ENCODE results near the gene AMIGO1. TPM values are rescaled to one million over a fixed set of nuclear protein-coding genes. Genes with fewer than 3 reads are reported as not detected.

Gene AMIGO1
- total RNA-seq, 1 donor from 2014 or later = 5.4 TPM

DNA sequence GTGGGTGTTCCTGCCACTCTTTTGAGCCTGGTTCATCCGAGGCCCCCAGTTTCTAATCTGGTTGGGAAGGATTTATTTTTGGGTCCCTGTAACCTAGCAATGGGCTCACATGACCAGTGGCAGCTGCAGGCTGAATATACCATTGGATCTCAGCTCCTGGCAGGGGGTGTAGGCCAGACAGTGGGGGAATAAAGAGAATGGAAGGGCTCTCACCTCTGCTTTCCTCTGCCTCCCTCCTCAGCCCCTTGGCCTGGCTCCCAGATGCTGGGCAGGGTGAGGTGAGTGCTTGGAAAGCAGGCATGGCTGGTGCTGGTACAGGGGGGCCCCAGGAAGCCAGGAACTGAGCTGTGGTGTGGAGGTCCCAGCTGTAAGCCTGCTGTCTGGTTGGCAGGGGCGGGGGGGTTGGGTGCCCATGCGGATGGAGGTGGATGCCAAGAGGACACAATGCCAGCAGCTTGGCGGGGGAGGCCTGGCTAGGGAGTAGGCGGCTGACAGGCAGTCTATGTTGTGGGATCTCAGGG is 26.5 kb upstream of the AMIGO1 start:
- H3K27ac Mint-ChIP-seq (ENCODE audit: unreplicated experiment) = no peak overlapping the region

DNA sequence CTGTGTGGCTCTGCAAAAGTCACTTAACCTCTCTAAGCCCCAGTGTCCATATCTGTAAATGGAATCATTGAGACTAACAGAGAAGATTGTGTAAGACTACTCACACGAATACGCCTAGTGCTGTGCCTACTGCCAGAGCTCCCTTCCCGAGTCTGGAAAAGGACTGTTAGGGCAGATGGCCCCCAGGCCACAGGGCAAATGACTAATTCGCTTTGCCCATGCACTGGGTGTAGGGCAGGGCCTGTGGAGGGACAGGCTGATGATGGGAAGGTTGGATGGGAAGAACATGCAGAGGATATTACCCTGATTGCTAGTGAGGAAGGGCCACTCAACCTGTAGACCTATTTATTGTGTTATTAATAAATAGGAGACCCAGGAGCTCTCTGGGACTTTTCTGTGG is 26.0 kb upstream of the AMIGO1 start:
- H3K9me3 Mint-ChIP-seq (ENCODE audit: unreplicated experiment) = no peaks in the 10 kb centered on the region
- TF ChIP-seq CTCF (IDR thresholded peaks at IDR 0.05) = no peak
- H3K36me3 Mint-ChIP-seq (ENCODE audit: unreplicated experiment) = no peaks in the 10 kb centered on the region
- peaks cover 16% of the 10 kb centered on the region for H3K27me3 Mint-ChIP-seq (ENCODE audit: unreplicated experiment)
- DNase-seq (ENCODE audit: extremely low spot score, unreplicated experiment) = peak; percentile 73
- no peak overlapping the region for H3K4me3 Mint-ChIP-seq (ENCODE audit: unreplicated experiment)
- no peak overlapping the region for H3K27ac Mint-ChIP-seq (ENCODE audit: unreplicated experiment)
- peaks cover 22% of the 10 kb centered on the region for H3K4me1 Mint-ChIP-seq (ENCODE audit: unreplicated experiment)

More for the DNA sequence above, 26.5 kb upstream of the AMIGO1 start:
- Mint-ChIP-seq H3K4me1 (ENCODE audit: unreplicated experiment) (peaks cover 17% of the 10 kb centered on the region), H3K9me3 (ENCODE audit: unreplicated experiment) (no peaks in the 10 kb centered on the region), H3K4me3 (ENCODE audit: unreplicated experiment) (no peak overlapping the region), H3K36me3 (ENCODE audit: unreplicated experiment) (no peaks in the 10 kb centered on the region), H3K27me3 (ENCODE audit: unreplicated experiment) (peaks cover 21% of the 10 kb centered on the region)
- TF ChIP-seq CTCF (IDR thresholded peaks at IDR 0.05) = no peak
- DNase-seq (ENCODE audit: extremely low spot score, unreplicated experiment) = peak; percentile 63

DNA sequence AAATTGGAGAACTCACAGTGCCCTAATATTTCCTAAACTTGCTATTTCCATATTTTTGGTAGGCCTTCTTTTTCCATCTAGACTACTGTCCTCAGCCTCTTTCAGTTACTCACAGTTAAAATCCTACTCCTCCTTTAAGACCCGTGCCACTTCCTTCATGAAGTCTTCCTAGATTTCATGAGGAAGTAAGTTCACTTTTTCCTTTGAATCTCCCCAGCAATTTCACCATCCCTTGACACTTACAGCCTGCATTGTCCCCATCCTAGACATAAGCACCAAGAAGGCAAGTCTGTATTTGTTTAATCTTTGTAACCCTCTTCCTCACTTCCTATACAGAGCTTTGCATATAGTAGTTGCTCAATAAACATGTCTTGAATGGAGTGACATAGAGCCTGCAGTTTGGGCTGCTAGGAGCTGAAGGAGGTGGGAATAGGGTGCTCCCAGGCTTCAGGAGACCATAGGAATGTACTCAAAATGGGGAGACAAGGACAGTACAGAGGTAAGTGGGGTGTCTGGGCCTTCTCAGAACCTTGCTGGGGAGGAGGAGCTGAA is 24.9 kb upstream of the AMIGO1 start:
- peaks cover 11% of the 10 kb centered on the region for H3K27me3 Mint-ChIP-seq (ENCODE audit: unreplicated experiment)
- H3K9me3 Mint-ChIP-seq (ENCODE audit: unreplicated experiment) = no peaks in the 10 kb centered on the region
- no peak overlapping the region for H3K27ac Mint-ChIP-seq (ENCODE audit: unreplicated experiment)
- no peak overlapping the region for H3K4me3 Mint-ChIP-seq (ENCODE audit: unreplicated experiment)
- no peak for DNase-seq (ENCODE audit: extremely low spot score, unreplicated experiment)
- H3K36me3 Mint-ChIP-seq (ENCODE audit: unreplicated experiment) = no peaks in the 10 kb centered on the region
- peaks cover 33% of the 10 kb centered on the region for H3K4me1 Mint-ChIP-seq (ENCODE audit: unreplicated experiment)
- TF ChIP-seq CTCF (IDR thresholded peaks at IDR 0.05) = no peak

GRCh38 chr1:109532365-109533136 is 23.0 kb upstream of the AMIGO1 start:
- Mint-ChIP-seq H3K4me3 (ENCODE audit: unreplicated experiment) (no peak overlapping the region), H3K27me3 (ENCODE audit: unreplicated experiment) (no peaks in the 10 kb centered on the region), H3K4me1 (ENCODE audit: unreplicated experiment) (peaks cover 38% of the 10 kb centered on the region), H3K27ac (ENCODE audit: unreplicated experiment) (peak overlapping the region; percentile 85), H3K9me3 (ENCODE audit: unreplicated experiment) (no peaks in the 10 kb centered on the region), H3K36me3 (ENCODE audit: unreplicated experiment) (no peaks in the 10 kb centered on the region)
- peak; percentile 95 for DNase-seq (ENCODE audit: extremely low spot score, unreplicated experiment)
- peak; percentile 84 for TF ChIP-seq CTCF (IDR thresholded peaks at IDR 0.05)

GRCh38 chr1:109531826-109532364 is 22.4 kb upstream of the AMIGO1 start:
- DNase-seq (ENCODE audit: extremely low spot score, unreplicated experiment) = no peak
- Mint-ChIP-seq H3K27me3 (ENCODE audit: unreplicated experiment) (no peaks in the 10 kb centered on the region), H3K27ac (ENCODE audit: unreplicated experiment) (peak overlapping the region; percentile 85), H3K36me3 (ENCODE audit: unreplicated experiment) (no peaks in the 10 kb centered on the region), H3K9me3 (ENCODE audit: unreplicated experiment) (no peaks in the 10 kb centered on the region), H3K4me1 (ENCODE audit: unreplicated experiment) (peaks cover 38% of the 10 kb centered on the region), H3K4me3 (ENCODE audit: unreplicated experiment) (no peak overlapping the region)
- no peak for TF ChIP-seq CTCF (IDR thresholded peaks at IDR 0.05)
